Hippocampal formation (tissue), 2 donors: Measurements from ENCODE around the gene WDR20.
"Not testable (repeated sequence)": the region's sequence is repeated elsewhere in the genome, so short reads cannot be mapped to it uniquely, and the experiment has no call there.

Source experiments
- DNase-seq, 2 donors: peaks; one replicate each; lab custom pipeline; 2025; lab: John Stamatoyannopoulos, UW

WDR20 gene, protein sequence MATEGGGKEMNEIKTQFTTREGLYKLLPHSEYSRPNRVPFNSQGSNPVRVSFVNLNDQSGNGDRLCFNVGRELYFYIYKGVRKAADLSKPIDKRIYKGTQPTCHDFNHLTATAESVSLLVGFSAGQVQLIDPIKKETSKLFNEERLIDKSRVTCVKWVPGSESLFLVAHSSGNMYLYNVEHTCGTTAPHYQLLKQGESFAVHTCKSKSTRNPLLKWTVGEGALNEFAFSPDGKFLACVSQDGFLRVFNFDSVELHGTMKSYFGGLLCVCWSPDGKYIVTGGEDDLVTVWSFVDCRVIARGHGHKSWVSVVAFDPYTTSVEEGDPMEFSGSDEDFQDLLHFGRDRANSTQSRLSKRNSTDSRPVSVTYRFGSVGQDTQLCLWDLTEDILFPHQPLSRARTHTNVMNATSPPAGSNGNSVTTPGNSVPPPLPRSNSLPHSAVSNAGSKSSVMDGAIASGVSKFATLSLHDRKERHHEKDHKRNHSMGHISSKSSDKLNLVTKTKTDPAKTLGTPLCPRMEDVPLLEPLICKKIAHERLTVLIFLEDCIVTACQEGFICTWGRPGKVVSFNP

DNA sequence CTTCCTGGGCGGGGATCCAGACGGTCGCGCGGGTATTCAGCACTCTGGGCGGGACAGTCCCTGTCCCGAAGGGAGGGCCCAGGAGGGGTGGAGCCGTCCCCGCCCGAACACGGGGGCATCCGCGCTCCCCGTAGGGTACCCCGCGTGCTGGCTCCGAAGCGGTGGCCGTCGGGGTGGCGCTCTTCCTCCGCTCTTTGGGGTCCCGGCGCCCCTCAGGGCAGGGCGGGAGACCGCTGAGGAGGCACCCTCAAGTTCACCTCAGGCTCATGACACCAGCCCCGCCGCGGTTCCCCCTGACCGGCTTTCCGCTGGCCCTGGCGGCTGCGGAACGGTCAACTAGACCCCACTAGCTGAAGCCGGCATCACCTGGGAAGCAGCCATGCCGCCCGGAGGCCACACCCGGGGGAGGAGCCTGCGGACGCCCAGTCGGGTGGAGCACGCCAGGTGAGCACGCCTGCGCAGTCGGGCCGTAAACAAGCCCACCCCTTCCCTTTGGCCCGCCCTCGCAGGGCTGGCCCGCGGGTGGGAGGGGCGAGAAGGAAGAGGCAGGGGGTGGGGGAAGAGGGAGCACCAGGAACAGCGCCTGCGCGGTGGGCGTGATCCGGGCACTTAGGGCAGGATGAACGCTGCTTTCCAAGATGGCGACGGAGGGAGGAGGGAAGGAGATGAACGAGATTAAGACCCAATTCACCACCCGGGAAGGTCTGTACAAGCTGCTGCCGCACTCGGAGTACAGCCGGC lies at the start of gene WDR20:
WDR20 (plus strand) TSS at position 612 of the 741 bp plus-strand sequence; CDS start at position 639, 27 bp downstream.
- DNase-seq = peak; percentile 97 to 98

DNA sequence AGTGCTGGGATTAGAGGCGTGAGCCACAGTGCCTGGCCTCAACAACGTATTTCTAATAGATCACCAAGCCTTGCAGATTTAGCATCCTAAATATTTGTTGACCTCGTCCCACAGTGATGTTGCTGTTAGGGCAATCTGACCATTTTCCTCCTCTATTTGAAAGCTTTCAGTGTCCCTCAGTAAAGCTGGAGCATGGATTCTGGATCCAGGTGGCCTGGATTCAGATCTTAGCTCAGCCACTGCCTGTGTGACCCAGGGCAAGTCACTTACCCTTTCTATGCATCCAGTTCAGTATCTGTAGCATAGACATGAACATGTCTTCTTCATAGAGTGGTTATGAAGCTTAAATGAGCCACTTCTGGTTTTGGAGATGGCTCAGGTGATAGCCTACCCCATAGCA lies 49.0 kb upstream of the WDR20 start:
- DNase-seq = no peak

DNA sequence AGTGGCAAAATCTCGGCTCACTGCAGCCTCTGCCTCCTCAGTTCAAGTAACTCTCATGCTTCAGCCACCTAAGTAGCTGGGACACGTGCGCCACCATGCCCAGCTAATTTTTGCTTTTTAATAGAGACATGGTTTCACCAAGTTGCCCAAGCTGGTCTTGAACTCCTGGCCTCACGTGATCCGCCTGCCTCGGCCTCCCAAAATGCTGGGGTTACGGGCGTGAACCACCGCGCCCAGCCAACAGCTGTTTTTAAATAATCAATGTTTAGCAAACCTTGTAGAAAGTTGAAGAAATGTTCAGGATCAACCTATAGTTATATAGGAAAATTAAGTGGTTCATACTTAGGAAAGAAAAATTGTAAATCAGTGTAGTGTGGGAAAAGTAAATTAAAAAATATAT lies 46.9 kb upstream of the WDR20 start:
- no peak for DNase-seq

DNA sequence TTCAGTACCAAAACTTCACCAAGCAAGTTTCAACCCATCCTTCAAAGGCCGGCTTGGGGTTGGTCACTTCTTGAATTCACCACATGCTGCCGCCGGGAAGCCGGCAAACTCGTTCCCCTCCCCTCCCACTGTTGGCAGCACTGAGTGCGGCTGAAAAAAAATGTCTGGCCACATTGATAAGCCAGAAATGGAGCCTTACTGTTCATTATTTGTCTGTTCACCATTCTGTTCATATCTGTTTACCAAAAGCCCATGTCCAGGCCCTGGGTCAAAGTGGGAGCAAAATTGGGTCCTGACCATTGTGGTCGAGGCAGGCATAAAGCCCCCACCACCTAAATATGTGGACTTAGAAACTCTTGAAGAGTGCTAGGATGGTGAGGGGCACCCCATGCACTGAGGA lies 45.6 kb upstream of the WDR20 start:
- no peak for DNase-seq

DNA sequence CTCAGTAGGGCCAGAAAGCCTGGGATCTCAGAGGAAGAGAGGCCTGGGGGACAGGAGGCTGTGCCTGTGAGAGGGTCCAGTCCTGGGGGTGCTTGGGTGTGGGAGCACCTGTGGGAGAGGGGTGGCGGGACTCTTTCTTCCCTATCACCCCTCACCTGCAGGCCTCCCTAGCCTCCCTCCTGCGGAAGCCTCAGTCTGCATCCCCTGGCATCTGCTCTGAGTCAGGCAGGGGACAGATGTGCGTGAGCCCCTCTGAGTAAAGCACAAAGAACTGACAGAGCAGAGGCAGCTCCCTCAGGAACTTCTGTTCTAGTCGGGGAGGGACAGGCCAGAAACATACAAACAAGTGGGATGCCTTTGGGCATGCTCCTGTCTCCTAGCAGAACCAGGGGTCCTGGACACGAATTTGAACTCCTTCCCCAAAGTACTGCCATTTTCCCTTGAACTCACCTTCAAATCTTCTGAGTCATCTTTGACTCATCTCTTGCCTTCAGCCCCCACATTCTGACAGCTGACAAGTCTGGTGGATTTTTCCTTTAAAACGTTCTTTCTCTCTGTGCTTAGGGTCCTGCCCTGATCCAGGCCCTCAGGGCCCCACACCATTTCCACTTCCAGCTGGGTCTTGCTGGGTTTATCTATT lies 44.3 kb upstream of the WDR20 start:
- DNase-seq = no peak

DNA sequence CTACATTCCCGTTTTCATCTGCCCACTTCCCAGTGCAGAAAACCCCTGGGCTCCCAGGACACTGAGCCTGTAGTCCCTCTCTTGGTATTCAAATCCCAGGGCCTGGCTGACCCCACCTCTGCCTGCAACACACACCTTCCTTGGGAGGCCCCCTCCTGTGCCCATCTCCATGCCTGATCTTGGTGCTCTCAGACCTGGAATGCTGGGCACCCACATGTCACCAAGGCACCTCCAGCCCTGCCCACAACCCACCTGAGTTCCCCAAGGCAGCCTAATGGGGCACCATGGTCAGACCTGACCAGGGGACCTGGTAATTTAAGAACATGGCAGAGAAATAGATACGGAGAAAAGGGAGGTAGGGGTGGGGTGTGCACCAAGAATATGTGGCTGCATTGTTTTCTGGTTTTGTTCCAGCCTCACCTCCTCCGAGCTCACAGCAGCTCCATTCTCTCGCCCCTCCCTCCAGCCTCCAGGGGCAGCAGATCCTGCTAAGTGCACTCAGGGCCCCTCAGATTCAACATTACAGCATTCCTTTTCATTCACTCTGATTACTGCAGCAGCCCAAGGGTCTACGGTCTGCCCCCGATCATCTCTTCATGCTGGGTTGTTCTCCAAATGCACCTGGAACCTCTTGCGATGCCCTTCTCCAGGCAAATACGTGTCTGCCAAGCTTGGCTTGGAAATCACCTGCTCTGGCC lies 43.7 kb upstream of the WDR20 start:
- no peak for DNase-seq

DNA sequence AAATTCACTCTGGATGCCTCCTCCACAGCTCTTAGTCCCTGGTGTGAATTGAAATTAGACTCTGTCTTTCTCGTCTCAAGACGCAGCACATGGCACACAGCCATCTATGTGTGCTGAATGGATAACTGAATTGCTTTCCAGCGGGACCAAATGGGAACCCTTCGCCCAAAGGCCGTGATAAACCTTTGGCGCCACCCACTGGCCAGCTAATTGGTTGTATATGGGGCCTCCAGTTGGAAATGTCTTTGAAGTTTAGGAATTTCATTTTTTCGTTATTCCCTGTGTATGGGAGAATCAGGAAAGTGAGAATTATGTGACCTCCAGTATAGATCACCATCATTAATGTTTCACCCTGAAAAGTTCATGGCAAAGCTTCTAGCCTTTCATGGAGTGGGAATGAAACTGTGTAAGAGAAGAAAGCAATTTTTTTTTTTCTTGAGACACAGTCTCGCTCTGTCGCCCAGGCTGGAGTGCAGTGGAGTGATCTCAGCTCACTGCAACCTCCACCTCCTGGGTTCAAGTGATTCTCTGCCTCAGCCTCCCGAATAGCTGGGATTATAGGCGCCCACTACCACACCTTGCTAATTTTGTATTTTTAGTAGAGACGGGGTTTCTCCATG lies 43.0 kb upstream of the WDR20 start:
- DNase-seq = peak; percentile 62 to 77

DNA sequence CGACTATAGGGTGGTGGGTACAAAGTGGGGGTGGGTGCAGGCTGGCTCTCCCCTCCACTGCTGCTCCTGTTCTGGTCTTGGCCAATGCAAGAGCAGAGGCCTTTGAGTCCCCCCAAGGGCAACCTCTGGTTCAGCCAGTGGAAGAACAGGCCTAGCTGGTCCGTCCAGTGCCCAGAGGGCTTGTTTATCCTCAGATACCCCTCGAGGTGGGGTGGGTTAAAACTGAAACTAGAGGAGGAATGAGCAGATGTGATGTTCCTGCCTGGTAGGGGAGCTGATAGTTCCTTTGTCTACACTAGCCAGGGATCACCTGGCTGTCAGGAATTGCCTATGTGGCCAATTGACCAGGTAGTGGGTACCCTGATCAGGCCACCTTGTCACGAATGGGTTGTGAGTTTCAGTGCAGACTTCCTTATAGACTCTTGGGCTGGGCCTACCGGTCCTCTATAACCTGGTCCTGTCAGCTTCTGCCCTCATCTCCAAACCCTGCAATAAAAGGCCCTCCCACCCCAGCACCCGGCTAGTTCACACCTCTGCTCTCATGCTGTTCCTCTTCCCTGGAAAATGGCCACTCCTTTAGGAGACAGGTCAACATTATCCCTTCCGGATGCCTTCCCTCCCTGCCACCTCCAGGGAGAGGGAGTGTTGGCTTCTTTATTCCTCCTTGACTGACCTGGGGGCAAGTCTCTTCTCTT lies 42.1 kb upstream of the WDR20 start:
- no peak for DNase-seq

DNA sequence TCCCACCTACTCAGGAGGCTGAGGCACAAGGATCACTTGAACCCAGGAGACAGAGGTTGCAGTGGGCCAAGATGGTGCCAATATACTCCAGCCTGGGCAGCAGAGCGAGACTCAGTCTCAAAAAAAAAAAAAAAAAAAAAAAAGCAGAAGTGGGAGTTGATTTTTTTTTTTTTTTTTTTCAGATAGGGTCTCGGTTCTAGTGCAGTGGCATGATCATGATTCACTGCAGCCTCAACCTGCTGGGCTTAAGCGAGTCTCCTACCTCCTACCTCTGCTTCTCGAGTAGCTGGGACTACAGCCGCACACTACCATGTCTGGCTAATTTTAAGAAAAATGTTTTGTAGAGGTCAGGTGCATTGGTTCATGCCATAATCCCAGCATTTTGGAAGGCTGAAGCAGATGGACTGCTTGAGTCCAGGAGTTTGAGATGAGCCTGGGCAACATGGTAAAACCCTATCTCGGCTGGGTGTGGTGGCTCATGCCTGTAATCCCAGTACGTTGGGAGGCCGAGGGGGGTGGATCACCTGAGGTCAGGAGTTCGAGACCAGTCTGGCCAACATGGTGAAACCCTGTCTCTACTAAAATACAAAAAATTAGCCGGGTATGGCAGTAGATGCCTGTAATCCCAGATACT lies 36.5 kb upstream of the WDR20 start:
- DNase-seq = no peak

DNA sequence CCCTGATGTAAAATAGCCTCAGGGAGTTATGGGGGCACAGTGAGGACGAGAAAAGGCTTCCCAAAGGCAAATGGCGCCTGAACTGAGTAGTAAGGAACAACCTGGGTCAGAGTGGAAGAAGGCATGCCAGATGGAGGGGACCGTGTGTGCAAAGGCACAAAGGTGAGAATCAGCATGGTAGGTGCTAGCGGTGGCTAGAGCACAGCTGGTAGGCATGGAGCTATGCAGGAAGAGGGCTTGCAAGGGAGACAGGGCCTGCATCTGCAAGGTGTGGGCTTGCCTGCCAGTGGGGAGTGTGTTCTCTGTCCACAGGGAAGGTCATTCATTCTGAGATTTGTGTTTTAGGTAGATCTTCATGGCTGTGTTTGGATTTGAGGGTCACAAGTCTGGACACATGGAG lies 34.3 kb upstream of the WDR20 start:
- no peak for DNase-seq

DNA sequence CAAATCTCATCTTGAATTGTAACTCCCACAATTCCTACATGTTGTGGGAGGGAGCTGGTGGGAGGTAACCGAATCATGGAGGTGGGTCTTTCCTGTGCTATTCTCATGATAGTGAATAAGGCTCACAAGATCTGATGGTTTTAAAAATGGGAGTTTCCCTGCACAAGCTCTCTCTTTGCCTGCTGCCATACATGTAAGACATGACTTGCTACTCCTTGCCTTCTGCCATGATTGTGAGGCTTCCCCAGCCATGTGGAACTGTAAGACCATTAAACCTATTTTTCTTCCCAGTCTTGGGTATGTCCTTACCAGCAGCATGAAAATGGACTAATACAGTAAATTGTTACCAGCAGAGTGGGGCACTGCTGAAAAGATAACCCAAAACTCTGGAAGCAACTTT lies 30.4 kb upstream of the WDR20 start:
- not testable (repeated sequence) for DNase-seq

DNA sequence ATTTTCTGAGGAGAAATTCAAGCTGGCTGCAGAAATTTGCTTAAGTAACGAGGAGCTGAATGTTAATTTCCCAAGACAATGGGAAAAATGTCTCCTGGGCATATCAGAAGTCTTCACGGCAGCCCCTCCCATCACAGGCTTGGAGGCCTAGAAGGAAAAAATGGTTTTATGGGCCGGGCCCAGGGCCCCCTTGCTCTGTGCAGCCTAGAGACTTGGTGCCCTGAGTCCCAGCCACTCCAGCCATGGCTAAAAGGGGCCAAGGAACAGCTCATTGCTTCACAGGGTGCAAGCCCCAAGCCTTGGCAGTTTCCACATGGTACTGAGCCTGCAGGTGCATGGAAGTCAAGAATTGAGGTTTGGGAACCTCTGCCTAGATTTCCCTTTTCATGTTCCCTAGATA lies 28.6 kb upstream of the WDR20 start:
- DNase-seq = no peak

DNA sequence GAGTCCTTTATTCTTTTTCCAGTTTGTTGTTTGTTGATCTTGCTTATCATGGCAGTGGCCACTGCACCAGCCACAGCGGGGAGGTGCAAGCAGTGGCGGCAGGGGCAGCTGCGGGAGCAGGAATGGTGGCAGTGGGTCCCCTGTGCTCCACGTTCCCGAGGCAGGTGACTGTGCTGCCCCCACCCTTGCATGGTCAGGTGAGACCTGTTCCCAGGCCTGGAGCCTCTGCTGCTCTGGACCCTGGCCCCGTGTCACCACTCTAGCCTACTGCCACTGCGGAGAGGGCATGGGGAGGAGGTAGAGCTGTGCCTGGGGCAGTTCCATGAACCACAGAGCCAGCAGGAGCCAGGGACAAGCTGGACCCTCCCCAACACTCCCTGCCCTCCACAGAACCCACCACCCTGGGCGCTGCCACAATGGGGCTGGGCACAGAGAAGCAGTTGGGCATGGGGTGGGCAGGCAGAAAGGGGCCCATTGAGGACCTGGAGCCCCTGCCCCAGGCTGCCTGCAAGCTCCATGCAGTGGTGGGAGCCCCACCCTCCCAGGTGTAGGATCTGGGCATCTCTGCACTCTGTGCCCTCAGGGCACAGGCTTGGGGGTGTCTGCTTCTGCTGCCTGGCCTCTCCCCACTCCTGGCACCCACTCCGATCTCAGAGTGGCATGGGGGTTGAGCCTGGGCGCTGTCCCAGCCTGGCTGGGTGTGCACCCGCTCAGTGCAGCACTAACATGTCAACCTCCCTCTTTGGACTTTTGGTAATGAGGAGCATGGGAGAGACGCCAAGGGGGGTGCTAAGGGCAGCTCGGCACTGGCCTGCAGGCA lies 23.1 kb upstream of the WDR20 start:
- no peak for DNase-seq

DNA sequence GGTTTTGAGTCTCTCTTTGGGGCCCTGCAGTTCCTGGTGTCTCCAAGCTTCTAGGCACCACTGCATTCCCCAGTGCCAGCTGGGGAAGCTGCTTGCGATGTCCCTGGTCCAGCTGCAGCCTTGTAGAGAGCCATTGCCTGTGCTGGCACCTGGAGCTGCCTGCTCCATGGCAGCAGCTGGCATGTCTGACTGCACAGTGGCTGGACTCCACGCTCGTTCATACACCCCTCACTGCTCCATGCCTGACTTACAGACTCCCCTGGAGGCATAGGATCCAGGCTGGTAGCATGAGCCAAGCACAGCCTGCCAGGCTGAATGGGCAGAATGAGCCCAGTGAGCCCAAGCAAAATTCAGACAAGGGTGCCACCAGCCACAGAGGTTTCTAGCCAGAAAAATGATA lies 21.8 kb upstream of the WDR20 start:
- no peak for DNase-seq

DNA sequence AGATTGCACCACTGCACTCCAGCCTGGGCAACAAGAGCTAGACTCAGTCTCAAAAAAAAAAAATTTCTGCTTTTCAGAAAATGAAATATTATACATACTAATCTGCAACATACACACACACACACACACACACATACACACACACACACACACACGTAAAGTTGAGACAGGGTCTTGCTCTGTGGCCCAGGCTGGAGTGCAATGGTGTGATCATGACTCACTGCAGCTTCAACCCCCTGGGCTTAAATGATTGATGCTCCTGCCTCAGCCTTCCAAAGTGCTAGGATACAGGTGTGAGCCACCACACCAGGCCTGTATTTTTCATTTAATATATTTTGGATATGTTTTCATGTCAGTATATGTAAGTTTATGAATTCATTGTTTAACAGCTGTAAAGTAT lies 18.8 kb upstream of the WDR20 start:
- no peak for DNase-seq

DNA sequence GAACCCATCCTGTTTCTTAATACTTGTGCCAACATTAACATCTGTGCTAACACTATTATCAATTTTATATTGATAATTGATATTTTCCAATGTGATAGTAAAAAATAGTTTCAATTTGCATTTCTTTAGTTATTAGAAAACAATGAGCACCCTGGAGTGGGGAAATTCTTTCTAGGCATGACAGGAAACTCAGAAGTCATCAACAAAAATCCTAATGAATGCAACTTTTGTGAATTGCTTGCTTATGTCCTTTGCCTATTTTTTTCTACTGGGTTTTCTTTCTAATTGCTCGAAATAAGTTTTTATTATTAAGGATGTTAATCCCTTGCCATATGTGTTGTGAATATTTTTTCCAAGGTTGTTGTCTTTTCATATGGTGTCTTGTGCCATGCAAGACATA lies 18.1 kb upstream of the WDR20 start:
- DNase-seq = no peak

DNA sequence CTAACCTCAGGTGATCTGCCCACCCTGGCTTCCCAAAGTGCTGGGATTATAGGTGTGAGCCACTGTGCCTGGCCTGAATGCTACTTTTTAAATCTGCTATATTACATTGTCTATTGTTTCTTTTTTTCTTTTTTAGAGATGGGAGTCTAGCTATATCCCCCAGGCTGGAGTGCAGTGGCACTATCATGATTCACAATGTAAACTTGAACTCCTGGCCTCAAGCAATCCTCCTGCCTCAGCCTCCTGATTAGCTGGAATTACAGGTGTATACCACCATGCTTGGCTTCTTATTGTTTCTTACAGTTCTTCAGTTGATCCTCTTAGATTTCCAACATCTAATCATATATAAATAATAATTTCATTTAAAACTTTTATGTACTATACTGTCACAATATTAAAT lies 15.3 kb upstream of the WDR20 start:
- no peak for DNase-seq

DNA sequence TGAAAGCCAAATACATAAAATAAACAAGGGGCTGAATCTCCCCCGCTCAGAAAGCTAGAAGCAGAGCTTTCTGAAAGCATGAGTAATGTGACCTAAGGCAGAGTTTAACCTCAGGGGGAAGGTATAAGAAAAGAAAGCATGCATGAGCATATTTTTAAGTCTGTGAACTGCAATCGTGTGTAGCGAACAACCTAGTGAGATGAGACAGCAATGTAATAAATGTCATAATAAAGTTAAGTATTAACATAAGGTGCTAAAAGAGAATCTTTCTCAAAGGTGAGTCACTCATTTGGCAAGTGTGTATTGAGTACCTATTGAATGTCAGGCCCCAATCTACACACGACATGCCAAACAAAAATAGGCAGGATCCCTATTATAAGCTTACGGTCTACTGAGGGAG lies 14.2 kb upstream of the WDR20 start:
- DNase-seq = no peak

DNA sequence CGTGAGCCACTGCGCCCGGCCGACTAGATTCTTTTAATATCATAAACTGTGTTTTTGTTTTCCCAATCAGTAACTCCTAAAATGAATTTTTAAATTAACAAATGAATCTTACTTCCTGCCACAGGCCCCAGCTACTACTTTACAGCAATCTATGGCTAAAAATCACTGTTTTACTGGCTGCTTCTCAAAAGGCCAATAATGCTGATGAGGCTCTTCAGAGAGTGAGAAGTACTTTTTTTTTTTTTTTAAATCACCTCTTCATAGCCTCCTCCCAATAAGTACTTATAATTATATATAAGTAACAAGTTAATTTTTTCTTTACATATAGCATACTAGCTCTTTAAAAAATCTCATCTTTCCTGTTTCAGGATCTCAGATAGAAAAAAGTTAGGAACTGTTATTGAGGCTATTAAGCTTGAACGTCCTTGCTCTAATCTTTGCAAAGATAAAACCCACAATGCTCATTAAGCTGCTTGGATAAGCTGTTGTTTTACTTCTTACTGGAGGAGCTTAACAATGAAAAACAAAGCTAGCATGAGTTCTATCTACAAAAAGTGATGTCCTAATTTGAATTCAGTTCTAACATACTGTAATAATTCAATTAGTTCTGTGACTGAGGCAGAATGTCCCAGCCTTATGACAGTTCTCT lies 12.8 kb upstream of the WDR20 start:
- DNase-seq = no peak
